SK-N-SH (cell line): ENCODE results near the gene PPP2R3B.

ENCODE experiments used
- TF ChIP-seq, protein P1 (sequence below): IDR thresholded peaks from 2 replicates; pipeline ENCODE4 v1.6.1; 2012; ENCODE audit warnings: mild to moderate bottlenecking, low read depth, low read length, moderate library complexity
- TF ChIP-seq, protein P2 (sequence below): fragments of 200-600 bp; sonication (generic); IDR thresholded peaks from 2 replicates; pipeline ENCODE4 v1.6.1; 2017; ENCODE audit warnings: antibody characterized with exemption, mild to moderate bottlenecking, moderate library complexity

DNA sequence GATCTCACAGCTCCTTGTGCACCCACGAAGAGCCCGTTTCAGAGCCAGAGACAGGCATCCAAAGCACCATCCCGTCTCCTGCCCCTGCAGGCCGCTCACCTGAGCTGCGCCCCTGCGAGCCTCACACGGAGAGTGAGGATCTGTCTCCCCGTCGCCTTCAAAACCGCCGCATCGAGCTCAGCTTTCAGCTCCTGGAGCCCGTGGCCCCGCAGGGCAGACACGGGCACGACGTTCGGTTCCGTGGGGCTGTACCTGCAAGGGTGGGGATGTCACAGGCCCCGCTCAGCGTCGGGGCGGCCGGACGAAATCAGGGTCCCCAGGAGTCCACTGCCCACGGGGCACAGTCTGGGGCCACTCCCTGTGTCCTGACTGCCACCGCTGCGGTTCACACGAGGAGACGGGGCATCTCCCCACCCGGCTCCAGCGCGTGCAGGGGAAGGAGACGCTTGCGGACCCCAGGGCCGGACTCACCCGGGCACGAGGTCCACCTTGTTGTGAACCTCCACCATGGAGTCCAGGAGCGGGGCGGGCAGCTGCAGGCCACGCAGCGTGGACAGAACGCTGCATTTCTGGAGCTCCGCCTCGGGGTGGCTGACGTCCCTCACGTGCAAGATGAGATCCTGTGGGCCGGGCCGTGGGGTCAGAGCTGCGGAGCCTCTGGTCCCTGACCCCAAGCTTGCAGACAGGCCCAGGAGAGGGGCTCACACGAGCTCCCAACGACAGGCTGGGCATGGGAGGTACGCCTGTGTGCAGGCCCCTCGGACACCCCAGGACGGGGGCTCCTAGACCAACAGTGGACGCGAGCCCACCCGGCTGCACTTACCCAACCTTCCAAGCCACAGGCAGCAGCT lies 79.2 kb downstream of the PPP2R3B start:
- TF ChIP-seq, protein P1, sequence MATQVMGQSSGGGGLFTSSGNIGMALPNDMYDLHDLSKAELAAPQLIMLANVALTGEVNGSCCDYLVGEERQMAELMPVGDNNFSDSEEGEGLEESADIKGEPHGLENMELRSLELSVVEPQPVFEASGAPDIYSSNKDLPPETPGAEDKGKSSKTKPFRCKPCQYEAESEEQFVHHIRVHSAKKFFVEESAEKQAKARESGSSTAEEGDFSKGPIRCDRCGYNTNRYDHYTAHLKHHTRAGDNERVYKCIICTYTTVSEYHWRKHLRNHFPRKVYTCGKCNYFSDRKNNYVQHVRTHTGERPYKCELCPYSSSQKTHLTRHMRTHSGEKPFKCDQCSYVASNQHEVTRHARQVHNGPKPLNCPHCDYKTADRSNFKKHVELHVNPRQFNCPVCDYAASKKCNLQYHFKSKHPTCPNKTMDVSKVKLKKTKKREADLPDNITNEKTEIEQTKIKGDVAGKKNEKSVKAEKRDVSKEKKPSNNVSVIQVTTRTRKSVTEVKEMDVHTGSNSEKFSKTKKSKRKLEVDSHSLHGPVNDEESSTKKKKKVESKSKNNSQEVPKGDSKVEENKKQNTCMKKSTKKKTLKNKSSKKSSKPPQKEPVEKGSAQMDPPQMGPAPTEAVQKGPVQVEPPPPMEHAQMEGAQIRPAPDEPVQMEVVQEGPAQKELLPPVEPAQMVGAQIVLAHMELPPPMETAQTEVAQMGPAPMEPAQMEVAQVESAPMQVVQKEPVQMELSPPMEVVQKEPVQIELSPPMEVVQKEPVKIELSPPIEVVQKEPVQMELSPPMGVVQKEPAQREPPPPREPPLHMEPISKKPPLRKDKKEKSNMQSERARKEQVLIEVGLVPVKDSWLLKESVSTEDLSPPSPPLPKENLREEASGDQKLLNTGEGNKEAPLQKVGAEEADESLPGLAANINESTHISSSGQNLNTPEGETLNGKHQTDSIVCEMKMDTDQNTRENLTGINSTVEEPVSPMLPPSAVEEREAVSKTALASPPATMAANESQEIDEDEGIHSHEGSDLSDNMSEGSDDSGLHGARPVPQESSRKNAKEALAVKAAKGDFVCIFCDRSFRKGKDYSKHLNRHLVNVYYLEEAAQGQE: no peak
- TF ChIP-seq, protein P2, sequence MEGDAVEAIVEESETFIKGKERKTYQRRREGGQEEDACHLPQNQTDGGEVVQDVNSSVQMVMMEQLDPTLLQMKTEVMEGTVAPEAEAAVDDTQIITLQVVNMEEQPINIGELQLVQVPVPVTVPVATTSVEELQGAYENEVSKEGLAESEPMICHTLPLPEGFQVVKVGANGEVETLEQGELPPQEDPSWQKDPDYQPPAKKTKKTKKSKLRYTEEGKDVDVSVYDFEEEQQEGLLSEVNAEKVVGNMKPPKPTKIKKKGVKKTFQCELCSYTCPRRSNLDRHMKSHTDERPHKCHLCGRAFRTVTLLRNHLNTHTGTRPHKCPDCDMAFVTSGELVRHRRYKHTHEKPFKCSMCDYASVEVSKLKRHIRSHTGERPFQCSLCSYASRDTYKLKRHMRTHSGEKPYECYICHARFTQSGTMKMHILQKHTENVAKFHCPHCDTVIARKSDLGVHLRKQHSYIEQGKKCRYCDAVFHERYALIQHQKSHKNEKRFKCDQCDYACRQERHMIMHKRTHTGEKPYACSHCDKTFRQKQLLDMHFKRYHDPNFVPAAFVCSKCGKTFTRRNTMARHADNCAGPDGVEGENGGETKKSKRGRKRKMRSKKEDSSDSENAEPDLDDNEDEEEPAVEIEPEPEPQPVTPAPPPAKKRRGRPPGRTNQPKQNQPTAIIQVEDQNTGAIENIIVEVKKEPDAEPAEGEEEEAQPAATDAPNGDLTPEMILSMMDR: no peak
